IMR-90 (cell line): Measurements from ENCODE around the gene SLC35E3. TPM values are rescaled to one million over a fixed set of nuclear protein-coding genes. Genes with fewer than 3 reads are reported as not detected.

Experiments
- ATAC-seq: fragments of 200-7000 bp; cut with Tn5 transposase; 2 replicates; pipeline ENCODE4 v1.9.1; 2020; ENCODE audit warnings: low read depth, mild to moderate bottlenecking, moderate library complexity
- BruUV-seq: library from RNA; stranded (reverse); fragments of 400-500 nt; replicated peaks from 2 replicates; lab custom pipeline; 2021; lab: Mats Ljungman, UMichigan
- CTCF ChIA-PET: fragments of 300-600 bp; formaldehyde crosslinking; extraction: SDS; loops from one replicate; lab custom pipeline; 2021; ENCODE audit warnings: antibody characterized with exemption; lab: Yijun Ruan, JAX
- POLR2A ChIA-PET: fragments of 300-600 bp; sonication (Branson Sonifier 250); formaldehyde crosslinking; loops from one replicate; lab custom pipeline; 2022; ENCODE audit warnings: antibody characterized with exemption; ENCODE audit not compliant: unreplicated experiment; lab: Charles Lee
- DNase-seq: peaks from one replicate; pipeline ENCODE4 v3.0.0; 2013
- H2AFZ ChIP-seq: replicated peaks from 2 replicates; pipeline ENCODE3; 2013; ENCODE audit warnings: low read length, mild to moderate bottlenecking; ENCODE audit not compliant: poor library complexity
- H2AK5ac ChIP-seq: 2 replicates; pipeline ENCODE4 v1.6.1; 2013; ENCODE audit warnings: low read depth, low read length, inconsistent platforms
- H2AK9ac ChIP-seq: replicated peaks from 2 replicates; pipeline ENCODE3; 2013; ENCODE audit warnings: mild to moderate bottlenecking, low read depth, low read length, moderate library complexity; ENCODE audit not compliant: poor library complexity
- H2BK120ac ChIP-seq: 2 replicates; pipeline ENCODE4 v1.6.1; 2013; ENCODE audit warnings: low read depth, low read length, inconsistent platforms
- H2BK15ac ChIP-seq: 3 replicates; pipeline ENCODE4 v1.6.1; 2013; ENCODE audit warnings: low read depth, low read length, inconsistent platforms
- H2BK20ac ChIP-seq: 2 replicates; pipeline ENCODE4 v1.6.1; 2013; ENCODE audit warnings: low read depth, mild to moderate bottlenecking, inconsistent platforms, low read length, moderate library complexity
- H2BK5ac ChIP-seq: 2 replicates; pipeline ENCODE4 v1.6.1; 2013; ENCODE audit warnings: mild to moderate bottlenecking, low read depth, low read length, inconsistent platforms; ENCODE audit not compliant: poor library complexity, severe bottlenecking
- H3K14ac ChIP-seq: replicated peaks from 2 replicates; pipeline ENCODE4 v1.6.1; 2013; ENCODE audit warnings: low read depth, low read length, inconsistent platforms
- H3K18ac ChIP-seq: 2 replicates; pipeline ENCODE4 v1.6.1; 2013; ENCODE audit warnings: low read depth, low read length, control low read depth
- H3K23ac ChIP-seq: 2 replicates; pipeline ENCODE4 v1.6.1; 2013; ENCODE audit warnings: low read depth, low read length, inconsistent platforms
- H3K27ac ChIP-seq: 2 replicates; pipeline ENCODE4 v1.5.1; 2013; ENCODE audit warnings: mild to moderate bottlenecking, control low read depth, low read length; ENCODE audit not compliant: insufficient read depth
- H3K27me3 ChIP-seq: 2 replicates; pipeline ENCODE4 v1.6.1; 2013; ENCODE audit warnings: low read length; ENCODE audit not compliant: control insufficient read depth, insufficient read depth
- H3K36me3 ChIP-seq: 2 replicates; pipeline ENCODE4 v1.6.1; 2013; ENCODE audit warnings: low read length, mixed read lengths; ENCODE audit not compliant: control insufficient read depth, insufficient read depth
- H3K4ac ChIP-seq: 2 replicates; pipeline ENCODE4 v1.6.1; 2013; ENCODE audit warnings: low read depth, low read length, inconsistent platforms
- H3K4me1 ChIP-seq: 2 replicates; pipeline ENCODE4 v1.6.1; 2013; ENCODE audit warnings: low read length, mixed read lengths; ENCODE audit not compliant: control insufficient read depth, insufficient read depth
- H3K4me2 ChIP-seq: 2 replicates; pipeline ENCODE4 v1.6.1; 2013; ENCODE audit warnings: low read depth, mild to moderate bottlenecking, control low read depth, low read length, moderate library complexity
- H3K4me3 ChIP-seq: 2 replicates; pipeline ENCODE4 v1.5.1; 2013; ENCODE audit warnings: low read depth, mild to moderate bottlenecking, control low read depth, low read length, moderate library complexity; ENCODE audit not compliant: insufficient read depth
- H3K56ac ChIP-seq: 2 replicates; pipeline ENCODE4 v1.6.1; 2013; ENCODE audit warnings: low read length, inconsistent platforms; ENCODE audit not compliant: insufficient read depth; ENCODE audit errors: extremely low read depth
- H3K79me1 ChIP-seq, 2 experiments: 2 replicates each; pipeline ENCODE4 v1.6.1; 2013; ENCODE audit warnings: low read length in 2 of 2, inconsistent platforms in 1 of 2, low read depth in 1 of 2
- H3K9ac ChIP-seq: 2 replicates; pipeline ENCODE4 v1.6.1; 2013; ENCODE audit warnings: low read depth, low read length, control low read depth
- H3K9me1 ChIP-seq: 2 replicates; pipeline ENCODE4 v1.6.1; 2013; ENCODE audit warnings: low read length, inconsistent platforms; ENCODE audit not compliant: insufficient read depth
- H3K9me3 ChIP-seq: 2 replicates; pipeline ENCODE4 v1.6.1; 2013; ENCODE audit warnings: low read length; ENCODE audit not compliant: control insufficient read depth, insufficient read depth
- H4K20me1 ChIP-seq: 2 replicates; pipeline ENCODE4 v1.6.1; 2013; ENCODE audit warnings: low read length, inconsistent platforms; ENCODE audit not compliant: insufficient read depth
- H4K5ac ChIP-seq: 2 replicates; pipeline ENCODE4 v1.6.1; 2013; ENCODE audit warnings: mild to moderate bottlenecking, low read depth, low read length, control low read depth
- H4K8ac ChIP-seq, 2 experiments: 2 replicates each; pipeline ENCODE4 v1.6.1; 2013; ENCODE audit warnings: low read depth in 2 of 2, low read length in 2 of 2, control low read depth in 1 of 2, inconsistent platforms in 1 of 2
- H4K91ac ChIP-seq: 2 replicates; pipeline ENCODE4 v1.6.1; 2013; ENCODE audit warnings: low read depth, low read length, inconsistent platforms; ENCODE audit not compliant: insufficient read depth
- BHLHE40 ChIP-seq: fragments of 150-350 bp; IDR thresholded peaks from 2 replicates; pipeline ENCODE4 v1.6.1; 2016; ENCODE audit warnings: mild to moderate bottlenecking, low read depth, low read length
- CTCF ChIP-seq: conservative IDR thresholded peaks from 2 replicates; pipeline ENCODE4 v1.5.1; 2012; ENCODE audit warnings: mild to moderate bottlenecking, low read depth, low read length, improper control_type of control experiment
- MAZ ChIP-seq: IDR thresholded peaks from 2 replicates; pipeline ENCODE4 v1.6.1; 2012; ENCODE audit warnings: low read depth, mild to moderate bottlenecking, low read length, improper control_type of control experiment, moderate library complexity, borderline replicate concordance
- POLR2A ChIP-seq: IDR thresholded peaks from 2 replicates; pipeline ENCODE4 v1.6.1; 2012; ENCODE audit warnings: mild to moderate bottlenecking, low read depth, low read length
- RAD21 ChIP-seq: IDR thresholded peaks from 2 replicates; pipeline ENCODE4 v1.6.1; 2012; ENCODE audit warnings: low read length, improper control_type of control experiment
- RCOR1 ChIP-seq: IDR thresholded peaks from 2 replicates; pipeline ENCODE4 v1.6.1; 2012; ENCODE audit warnings: mild to moderate bottlenecking, low read length, improper control_type of control experiment; ENCODE audit not compliant: insufficient replicate concordance
- RFX5 ChIP-seq: IDR thresholded peaks from 2 replicates; pipeline ENCODE4 v1.8.0; 2012; ENCODE audit warnings: low read depth, mild to moderate bottlenecking, low read length, moderate library complexity
- SMC3 ChIP-seq: fragments of 150-350 bp; IDR thresholded peaks from 2 replicates; pipeline ENCODE4 v1.6.1; 2016; ENCODE audit warnings: low read depth, mild to moderate bottlenecking, antibody characterized with exemption, low read length, moderate library complexity
- USF2 ChIP-seq: fragments of 150-350 bp; IDR thresholded peaks from 2 replicates; pipeline ENCODE4 v1.6.1; 2017; ENCODE audit warnings: mild to moderate bottlenecking, antibody characterized with exemption, low read length, low read depth
- WGBS, 2 experiments: methylation state at CpG; one replicate each; pipeline versions ENCODE4 v1.1.5 to v1.1.7; 2013; ENCODE audit warnings: missing lambda C conversion rate in 2 of 2; ENCODE audit not compliant: insufficient read length in 1 of 2; ENCODE audit errors: extremely low coverage in 2 of 2; 5-methylcytosine and 5-hydroxymethylcytosine counted together
- dilution Hi-C: fragments of 300-500 bp; cut with HindIII; formaldehyde crosslinking; loops from one replicate; pipeline ENCODE4 v1.14.3; 2018; ENCODE audit warnings: low sequenced_read_pairs; ENCODE audit not compliant: unreplicated experiment
- in situ Hi-C: fragments of 300-500 bp; cut with MboI; formaldehyde crosslinking; loops from 3 replicates; pipeline ENCODE4 v1.14.3; 2019; ENCODE audit warnings: low sequenced_read_pairs, inconsistent platforms, mixed read lengths
- intact Hi-C: fragments of 100-400 bp; cut with micrococcal nuclease; formaldehyde crosslinking; loops from 2 replicates; pipeline ENCODE4 v1.10.0; 2022
- polyA plus RNA-seq, 3 experiments: library from polyadenylated mRNA; depleted of rRNA; stranded (reverse); fragments of >200 nt; gene quantifications; 2 replicates each; pipeline ENCODE4 v1.2.3, GENCODE V29; 2012; ENCODE audit warnings: low replicate concordance in 1 of 3
- total RNA-seq: library from RNA; depleted of rRNA; stranded (reverse); fragments of >200 nt; gene quantifications from 2 replicates; pipeline ENCODE4 v1.2.3, GENCODE V29; 2012
- TF ChIP-seq, protein P1 (sequence below): fragments of 150-350 bp; IDR thresholded peaks from 2 replicates; pipeline ENCODE4 v1.6.1; 2016; ENCODE audit warnings: low read depth, mild to moderate bottlenecking, low read length, moderate library complexity, borderline replicate concordance

Gene SLC35E3
- total and polyA plus RNA-seq, 2 of the 4 experiments (the other 2 are of a cell fraction) = 3.6 to 5.1 TPM

GRCh38 chr12:68821357-68822188 lies 75.6 kb downstream of the SLC35E3 start:
- H4K8ac ChIP-seq = no peak overlapping the region; a peak in 1 of 4 replicates

More at GRCh38 chr12:68821357-68822188, 75.6 kb downstream of the SLC35E3 start:
- Histone ChIP-seq H3K9me3 (no peaks in the 10 kb centered on the region), H3K36me3 (peaks cover 53% of the 10 kb centered on the region), H2AFZ (no peak overlapping the region), H4K5ac (no peak overlapping the region), H3K23ac (no peak overlapping the region; the same call in 1 of the 2 replicates), H3K4ac (no peak overlapping the region), H3K27me3 (no peaks in the 10 kb centered on the region), H3K4me3 (no peak overlapping the region), H2BK20ac (no peak overlapping the region), H4K91ac (no peak overlapping the region), H4K20me1 (peaks cover 39% of the 10 kb centered on the region), H2BK15ac (no peak overlapping the region), H3K14ac (no peak overlapping the region), H3K56ac (no peak overlapping the region), H3K9ac (no peak overlapping the region), H3K79me1 (peaks cover 31 to 33% of the 10 kb centered on the region in 2 experiments), H2AK5ac (no peak overlapping the region), H3K18ac (no peak overlapping the region), H3K9me1 (peaks cover 4% of the 10 kb centered on the region), H2BK120ac (no peak overlapping the region), H3K4me2 (no peak overlapping the region), H3K27ac (no peak overlapping the region), H3K4me1 (peaks cover 6% of the 10 kb centered on the region; the same call in 1 of the 2 replicates), H2AK9ac (no peak overlapping the region), H2BK5ac (no peak overlapping the region)
- dilution Hi-C loops (no loop called here), in situ Hi-C loops (no loop called here), intact Hi-C loops (no loop called here)
- no CpG with 5 or more reads among the region's 6 CpGs for WGBS, 2 experiments
- TF ChIP-seq POLR2A = no peak
- no peak for TF ChIP-seq BHLHE40
- TF ChIP-seq, protein P1, sequence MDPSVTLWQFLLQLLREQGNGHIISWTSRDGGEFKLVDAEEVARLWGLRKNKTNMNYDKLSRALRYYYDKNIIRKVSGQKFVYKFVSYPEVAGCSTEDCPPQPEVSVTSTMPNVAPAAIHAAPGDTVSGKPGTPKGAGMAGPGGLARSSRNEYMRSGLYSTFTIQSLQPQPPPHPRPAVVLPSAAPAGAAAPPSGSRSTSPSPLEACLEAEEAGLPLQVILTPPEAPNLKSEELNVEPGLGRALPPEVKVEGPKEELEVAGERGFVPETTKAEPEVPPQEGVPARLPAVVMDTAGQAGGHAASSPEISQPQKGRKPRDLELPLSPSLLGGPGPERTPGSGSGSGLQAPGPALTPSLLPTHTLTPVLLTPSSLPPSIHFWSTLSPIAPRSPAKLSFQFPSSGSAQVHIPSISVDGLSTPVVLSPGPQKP = no peak
- no peak for TF ChIP-seq RFX5
- TF ChIP-seq SMC3 = no peak
- TF ChIP-seq RCOR1 = no peak
- no peak for TF ChIP-seq MAZ
- no peak for TF ChIP-seq RAD21
- no peak for TF ChIP-seq USF2
- TF ChIP-seq CTCF = no peak
- ATAC-seq = peak; percentile 15; the same call in 1 of the 2 replicates
- BruUV-seq = no TSS peak
- no peak for DNase-seq
- ChIA-PET CTCF (interaction anchor here (1.7 kb wide), 1 partner anchor 9 kb away, joined by 4 read pairs; no protein-coding TSS in a partner anchor), POLR2A (interaction anchor here (0.6 to 0.8 kb wide), 2 partner anchors 10 to 13 kb away, joined by 4 to 8 read pairs; no protein-coding TSS in a partner anchor)
